GM23338 (cell line): ENCODE data around the gene RIMS4. TPM values are rescaled to one million over a fixed set of nuclear protein-coding genes. Genes with fewer than 3 reads are reported as not detected.
A peak's percentile ranks its signal among the peaks of the same experiment; 100 is the strongest.

ENCODE experiments used
- ATAC-seq: fragments of 200-7000 bp; cut with Tn5 transposase; 3 replicates; pipeline ENCODE4 v1.9.1; 2020
- DNase-seq: peaks from one replicate; pipeline ENCODE4 v3.0.0-alpha.2; 2015; ENCODE audit warnings: low spot score
- H2AFZ ChIP-seq: fragments of 200-600 bp; sonication (generic); 2 replicates; pipeline ENCODE4 v1.8.0; 2016; ENCODE audit warnings: antibody characterized with exemption, mild to moderate bottlenecking, moderate library complexity
- H3F3A ChIP-seq: fragments of 200-600 bp; sonication (generic); replicated peaks from 2 replicates; pipeline ENCODE4 v1.8.0; 2017; ENCODE audit warnings: antibody characterized with exemption, mixed run types, low read depth
- H3K27ac ChIP-seq: fragments of 200-600 bp; sonication (generic); 2 replicates; pipeline ENCODE4 v1.6.1; 2016; ENCODE audit warnings: low read depth
- H3K27me3 ChIP-seq: fragments of 200-600 bp; sonication (generic); 2 replicates; pipeline ENCODE4 v1.8.0; 2016; ENCODE audit warnings: mild to moderate bottlenecking, mixed run types, moderate library complexity; ENCODE audit not compliant: insufficient read depth
- H3K36me3 ChIP-seq: fragments of 200-600 bp; sonication (generic); 2 replicates; pipeline ENCODE4 v1.8.0; 2016; ENCODE audit warnings: mild to moderate bottlenecking; ENCODE audit not compliant: insufficient read depth
- H3K4me1 ChIP-seq: fragments of 200-600 bp; sonication (generic); 2 replicates; pipeline ENCODE4 v1.8.0; 2016; ENCODE audit warnings: mild to moderate bottlenecking, moderate library complexity; ENCODE audit not compliant: insufficient read depth
- H3K4me2 ChIP-seq: fragments of 200-600 bp; sonication (generic); 2 replicates; pipeline ENCODE4 v1.7.1; 2017; ENCODE audit warnings: mixed run types
- H3K4me3 ChIP-seq: fragments of 200-600 bp; sonication (generic); 2 replicates; pipeline ENCODE4 v1.6.1; 2016; ENCODE audit warnings: mixed run types
- H3K79me2 ChIP-seq: fragments of 200-600 bp; sonication (generic); replicated peaks from 2 replicates; pipeline ENCODE4 v1.8.0; 2017; ENCODE audit warnings: mild to moderate bottlenecking; ENCODE audit not compliant: insufficient read depth
- H3K9me2 ChIP-seq: fragments of 200-600 bp; sonication (generic); 2 replicates; pipeline ENCODE4 v1.8.0; 2017; ENCODE audit not compliant: insufficient read depth
- H4K20me1 ChIP-seq: fragments of 200-600 bp; sonication (generic); replicated peaks from 2 replicates; pipeline ENCODE4 v1.8.0; 2017; ENCODE audit warnings: mild to moderate bottlenecking; ENCODE audit not compliant: insufficient read depth
- H3K27ac Mint-ChIP-seq: 2 replicates; pipeline ENCODE4 v1.8.0; 2020; ENCODE audit warnings: inconsistent platforms, mild to moderate bottlenecking, moderate library complexity, mixed read lengths
- H3K27me3 Mint-ChIP-seq: 3 replicates; pipeline ENCODE4 v1.8.0; 2022; ENCODE audit warnings: low read depth, mild to moderate bottlenecking, moderate library complexity, mixed read lengths, inconsistent platforms; ENCODE audit not compliant: insufficient read depth, poor library complexity
- H3K36me3 Mint-ChIP-seq: 3 replicates; pipeline ENCODE4 v1.8.0; 2021; ENCODE audit warnings: low read depth, mild to moderate bottlenecking, inconsistent platforms, moderate library complexity, mixed read lengths
- H3K4me1 Mint-ChIP-seq: 3 replicates; pipeline ENCODE4 v1.8.0; 2020; ENCODE audit warnings: mild to moderate bottlenecking, inconsistent platforms, mixed read lengths
- H3K4me3 Mint-ChIP-seq: 3 replicates; pipeline ENCODE4 v1.8.0; 2021; ENCODE audit warnings: moderate library complexity, mild to moderate bottlenecking, inconsistent platforms, mixed read lengths
- H3K9me3 Mint-ChIP-seq: 3 replicates; pipeline ENCODE4 v1.8.0; 2020; ENCODE audit warnings: moderate library complexity, mild to moderate bottlenecking, inconsistent platforms, mixed read lengths
- CREB1 ChIP-seq: fragments of 250-450 bp; sonication (Bioruptor Pico); IDR thresholded peaks from 2 replicates; pipeline ENCODE4 v1.5.0; 2020; ENCODE audit warnings: low read depth, mild to moderate bottlenecking, moderate library complexity
- CTCF ChIP-seq, 2 experiments: fragments of 200-600 bp in 1 of 2; sonication (generic) in 1 of 2; conservative IDR thresholded peaks; 2 replicates each; pipeline versions ENCODE4 v1.5.1 to v1.6.1; 2016 to 2017; ENCODE audit warnings: antibody characterized with exemption in 2 of 2, low read depth in 2 of 2, mild to moderate bottlenecking in 2 of 2, moderate library complexity in 1 of 2
- ETS1 ChIP-seq: IDR thresholded peaks from 2 replicates; pipeline ENCODE4 v1.6.1; 2016; ENCODE audit warnings: antibody characterized with exemption
- EZH2 ChIP-seq: fragments of 200-600 bp; sonication (generic); IDR thresholded peaks from one replicate; pipeline ENCODE4 v1.8.0; 2017; ENCODE audit warnings: antibody characterized with exemption, mild to moderate bottlenecking, low read depth; ENCODE audit not compliant: unreplicated experiment
- EZH2phosphoT487 ChIP-seq: fragments of 200-600 bp; sonication (generic); IDR thresholded peaks from one replicate; pipeline ENCODE4 v1.8.1; 2018; ENCODE audit warnings: antibody characterized with exemption; ENCODE audit not compliant: unreplicated experiment
- JUNB ChIP-seq: IDR thresholded peaks from one replicate; pipeline ENCODE4 v1.6.1; 2016; ENCODE audit warnings: antibody characterized with exemption; ENCODE audit not compliant: unreplicated experiment
- NANOG ChIP-seq: IDR thresholded peaks from 2 replicates; pipeline ENCODE4 v1.6.1; 2016; ENCODE audit warnings: antibody characterized with exemption, borderline replicate concordance
- STAT1 ChIP-seq: IDR thresholded peaks from one replicate; pipeline ENCODE4 v1.6.1; 2016; ENCODE audit warnings: antibody characterized with exemption; ENCODE audit not compliant: unreplicated experiment
- ZNF114 ChIP-seq: fragments of 250-450 bp; sonication (Bioruptor Pico); IDR thresholded peaks from 2 replicates; pipeline ENCODE4 v1.5.0; 2020; ENCODE audit warnings: mild to moderate bottlenecking, moderate library complexity
- ZNF331 ChIP-seq: fragments of 250-450 bp; sonication (Bioruptor Pico); IDR thresholded peaks from 2 replicates; pipeline ENCODE4 v1.5.0; 2020; ENCODE audit warnings: low read depth, mild to moderate bottlenecking, moderate library complexity
- polyA plus RNA-seq: library from polyadenylated mRNA; unstranded; fragments of >200 nt; fragmentation: Nextera tagmentation; extraction: Ambion mirVana; gene quantifications from 2 replicates; pipeline ENCODE4 v1.2.1, GENCODE V29; 2016
- total RNA-seq: library from RNA; depleted of rRNA; stranded (reverse); fragments of >200 nt; shearing (Covaris generic); gene quantifications from 2 replicates; pipeline ENCODE4 v1.2.3, GENCODE V29; 2014

The RIMS4 gene
- total and polyA plus RNA-seq, 2 experiments from 2014 or later, result 3.5 to 39.7 TPM

GRCh38 chr20:44807051-44807683, 3.2 kb downstream of the RIMS4 start:
- peaks cover 24% of the 10 kb centered on the region for H3K4me1 ChIP-seq
- H3K27me3 ChIP-seq, result peaks cover 37% of the 10 kb centered on the region
- H3K9me3 Mint-ChIP-seq, result no peaks in the 10 kb centered on the region
- peaks cover 40% of the 10 kb centered on the region for H4K20me1 ChIP-seq
- DNase-seq, result no peak
- H3K36me3 Mint-ChIP-seq, result no peaks in the 10 kb centered on the region; the same call in 2 of the 3 replicates
- peaks cover 33% of the 10 kb centered on the region for H3K4me1 Mint-ChIP-seq
- no peak overlapping the region for H3K27ac ChIP-seq
- no peak overlapping the region for H2AFZ ChIP-seq
- H3K36me3 ChIP-seq, result no peaks in the 10 kb centered on the region
- TF ChIP-seq NANOG (no peak), ZNF331 (CRISPR knock-in tag) (no peak), ZNF114 (no peak), STAT1 (no peak), ETS1 (no peak), EZH2phosphoT487 (no peak)
- H3K4me3 ChIP-seq, result no peak overlapping the region
- no peak for ATAC-seq
- H3K79me2 ChIP-seq, result peaks cover 40% of the 10 kb centered on the region
- H3F3A ChIP-seq, result 0 out of 2 replicates have a peak, but pooled peaks cover 5% of the 10 kb centered on the region
- no peaks in the 10 kb centered on the region for H3K9me2 ChIP-seq
- peaks cover 24% of the 10 kb centered on the region for H3K27me3 Mint-ChIP-seq
- H3K27ac Mint-ChIP-seq, result no peak overlapping the region
- H3K4me2 ChIP-seq, result no peak overlapping the region
- no peak overlapping the region; the same call in 2 of the 3 replicates for H3K4me3 Mint-ChIP-seq

- H3F3A ChIP-seq, result 0 out of 2 replicates have a peak, but pooled peaks cover 5% of the 10 kb centered on the region
- Mint-ChIP-seq H3K9me3 (no peaks in the 10 kb centered on the region), H3K27ac (no peak overlapping the region), H3K27me3 (peaks cover 15% of the 10 kb centered on the region), H3K4me1 (peaks cover 30% of the 10 kb centered on the region), H3K36me3 (no peaks in the 10 kb centered on the region; the same call in 2 of the 3 replicates), H3K4me3 (no peak overlapping the region)
- DNase-seq (peak; percentile 93), ATAC-seq (peak; percentile 63)
- H3K79me2 ChIP-seq, result peaks cover 40% of the 10 kb centered on the region
- H3K4me1 ChIP-seq, result peaks cover 24% of the 10 kb centered on the region
- peak overlapping the region; percentile 37; the same call in 1 of the 2 replicates for H3K4me3 ChIP-seq
- peaks cover 40% of the 10 kb centered on the region for H4K20me1 ChIP-seq
- peak overlapping the region; percentile 69 for H3K4me2 ChIP-seq
- H3K27ac ChIP-seq, result no peak overlapping the region
- H2AFZ ChIP-seq, result no peak overlapping the region
- no peaks in the 10 kb centered on the region for H3K9me2 ChIP-seq
- H3K36me3 ChIP-seq, result no peaks in the 10 kb centered on the region
- peaks cover 26% of the 10 kb centered on the region for H3K27me3 ChIP-seq
- TF ChIP-seq CREB1 (CRISPR knock-in tag) (no peak), ZNF114 (no peak), STAT1 (no peak), CTCF (conservative IDR thresholded peaks at IDR 0.05; ENCODE audit: low read depth in 2 of 2) (no peak), NANOG (no peak), EZH2 (no peak), JUNB (no peak), EZH2phosphoT487 (no peak)
Observed at GRCh38 chr20:44805979-44806620, 4.2 kb downstream of the RIMS4 start.
